ENCODE data around the gene CUZD1.
A peak's percentile ranks its signal among the peaks of the same experiment; 100 is the strongest.
"Not testable (repeated sequence)": the region's sequence is repeated elsewhere in the genome, so short reads cannot be mapped to it uniquely, and the experiment has no call there.

Gene CUZD1

DNA sequence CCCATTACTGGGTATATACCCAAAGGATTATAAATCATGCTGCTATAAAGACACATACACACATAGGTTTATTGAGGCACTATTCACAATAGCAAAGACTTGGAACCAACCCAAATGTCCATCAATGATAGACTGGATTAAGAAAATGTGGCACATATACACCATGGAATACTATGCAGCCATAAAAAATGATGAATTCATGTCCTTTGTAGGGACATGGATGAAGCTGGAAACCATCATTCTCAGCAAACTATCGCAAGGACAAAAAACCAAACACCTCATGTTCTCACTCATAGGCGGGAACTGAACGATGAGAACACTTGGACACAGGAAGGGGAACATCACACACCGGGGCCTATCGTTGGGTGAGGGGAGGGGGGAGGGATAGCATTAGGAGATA is 12.4 kb upstream of the CUZD1 start:
- in situ Hi-C loops (cut with MboI; ENCODE audit: low pct_unique_long_range_greater_than_20kb, low sequenced_read_pairs); DNase-seq: not testable (repeated sequence)

DNA sequence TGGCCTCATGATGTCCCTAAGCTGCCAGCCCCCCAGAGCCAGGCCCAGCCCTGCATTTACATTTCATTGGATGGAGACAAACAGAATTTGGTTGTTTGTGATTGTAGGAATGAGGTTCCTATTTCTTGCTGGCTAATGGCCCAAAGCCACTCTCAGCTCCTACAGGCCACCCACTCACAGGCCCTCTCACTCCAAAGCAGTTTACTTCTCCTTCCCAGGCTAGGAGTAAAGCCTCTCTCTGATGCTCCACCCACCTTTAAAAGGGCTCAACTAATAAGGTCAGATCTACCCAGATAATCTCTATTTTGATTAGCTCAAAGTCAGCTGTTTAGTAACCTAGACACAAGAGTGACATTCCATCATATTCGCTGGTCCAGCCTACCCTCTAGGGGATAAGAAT is 11.2 kb upstream of the CUZD1 start:
- DNase-seq = no peak
- in situ Hi-C loops (cut with MboI; ENCODE audit: low pct_unique_long_range_greater_than_20kb, low sequenced_read_pairs) = no loop called here

DNA sequence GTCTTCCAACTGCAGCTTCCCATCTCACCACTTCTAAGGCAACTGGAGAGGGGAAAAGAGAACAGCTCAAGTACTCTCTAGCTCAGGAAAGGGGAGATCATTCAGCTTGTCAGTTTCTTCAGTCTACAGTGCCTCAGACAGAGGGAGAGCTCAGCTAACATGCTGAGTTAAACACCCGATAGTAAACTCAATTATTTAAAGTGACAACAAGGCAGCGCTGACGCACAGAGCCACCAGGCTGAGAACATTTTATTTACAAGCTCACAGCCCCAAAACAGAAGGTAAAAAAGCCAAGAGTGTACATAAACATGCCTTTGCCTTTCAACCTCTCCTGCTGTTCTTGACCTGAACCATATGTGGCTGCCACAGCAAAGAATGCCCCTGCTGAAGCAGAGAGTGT is 10.1 kb upstream of the CUZD1 start:
- DNase-seq = no peak
- in situ Hi-C loops (cut with MboI; ENCODE audit: low pct_unique_long_range_greater_than_20kb, low sequenced_read_pairs) = no loop called here

DNA sequence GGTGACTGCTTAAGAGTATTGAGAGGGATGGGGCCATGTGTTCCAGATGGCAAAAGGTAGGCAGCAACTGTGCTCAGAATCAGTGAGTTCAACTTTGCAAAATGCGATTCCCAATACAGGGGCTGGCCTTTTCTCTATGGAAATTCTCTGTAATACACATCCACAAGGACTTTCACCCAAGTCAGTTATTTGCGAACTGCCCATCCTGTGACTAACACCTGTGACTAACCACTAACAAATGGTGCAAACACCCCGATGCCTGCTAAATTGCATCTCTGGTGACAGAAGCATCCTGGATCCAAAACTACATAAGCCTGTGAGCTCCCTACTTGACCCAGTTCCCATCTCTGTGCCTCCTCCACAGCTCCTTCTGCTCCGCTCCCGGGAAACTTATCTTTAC is 9.0 kb upstream of the CUZD1 start:
- DNase-seq = no peak
- in situ Hi-C loops (cut with MboI; ENCODE audit: low pct_unique_long_range_greater_than_20kb, low sequenced_read_pairs) = no loop called here

DNA sequence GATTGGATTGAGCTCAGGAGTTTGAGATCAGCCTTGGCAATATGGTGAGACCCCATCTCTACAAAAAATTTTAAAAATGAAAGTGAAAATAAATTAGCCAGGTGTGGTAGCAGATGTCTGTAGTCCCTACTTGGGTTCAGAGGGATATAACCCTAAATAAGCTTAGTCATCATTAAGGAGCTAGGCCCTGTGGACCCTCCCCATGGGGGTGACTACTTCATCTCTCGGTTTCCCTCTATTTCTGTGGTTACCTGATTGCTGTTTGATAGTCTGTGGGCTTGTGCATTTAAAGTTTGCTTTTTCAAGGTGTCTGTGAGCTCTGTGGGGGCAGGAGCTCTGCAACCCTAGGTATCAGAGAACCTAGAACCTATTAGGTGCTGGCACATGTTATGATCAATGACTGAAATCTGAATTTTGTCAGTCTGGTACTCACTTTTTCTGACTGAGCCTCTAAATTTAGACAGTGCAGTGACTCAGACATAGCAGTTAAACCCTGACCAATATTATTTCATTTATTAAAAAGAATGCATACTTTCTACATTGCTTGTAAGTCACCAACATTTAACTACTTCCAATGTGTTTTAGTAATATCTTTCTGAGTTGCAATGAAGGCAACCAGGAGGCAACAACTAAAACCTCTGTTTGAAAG is 8.1 kb upstream of the CUZD1 start:
- no peak for DNase-seq
- in situ Hi-C loops (cut with MboI; ENCODE audit: low pct_unique_long_range_greater_than_20kb, low sequenced_read_pairs) = no loop called here

DNA sequence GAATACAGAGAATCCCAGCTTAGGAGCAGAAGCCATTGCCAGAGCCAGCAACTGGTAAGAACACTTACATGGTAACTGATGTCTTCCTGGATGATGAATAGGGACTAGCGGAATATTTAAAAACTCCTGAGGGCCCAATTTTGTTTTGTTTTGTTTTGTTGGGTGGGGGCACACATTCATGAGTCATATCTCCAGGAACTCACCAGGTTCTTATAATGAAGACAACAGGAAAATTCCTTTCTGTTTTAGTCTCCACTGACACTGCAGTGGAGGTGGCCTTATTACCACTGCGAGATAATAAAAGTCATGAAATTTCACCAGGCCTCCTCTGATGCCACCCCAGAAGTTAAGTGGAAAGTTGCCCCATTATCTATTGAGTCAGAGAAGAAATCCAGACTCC is 6.6 kb upstream of the CUZD1 start:
- in situ Hi-C loops (cut with MboI; ENCODE audit: low pct_unique_long_range_greater_than_20kb, low sequenced_read_pairs) = no loop called here
- no peak for DNase-seq

DNA sequence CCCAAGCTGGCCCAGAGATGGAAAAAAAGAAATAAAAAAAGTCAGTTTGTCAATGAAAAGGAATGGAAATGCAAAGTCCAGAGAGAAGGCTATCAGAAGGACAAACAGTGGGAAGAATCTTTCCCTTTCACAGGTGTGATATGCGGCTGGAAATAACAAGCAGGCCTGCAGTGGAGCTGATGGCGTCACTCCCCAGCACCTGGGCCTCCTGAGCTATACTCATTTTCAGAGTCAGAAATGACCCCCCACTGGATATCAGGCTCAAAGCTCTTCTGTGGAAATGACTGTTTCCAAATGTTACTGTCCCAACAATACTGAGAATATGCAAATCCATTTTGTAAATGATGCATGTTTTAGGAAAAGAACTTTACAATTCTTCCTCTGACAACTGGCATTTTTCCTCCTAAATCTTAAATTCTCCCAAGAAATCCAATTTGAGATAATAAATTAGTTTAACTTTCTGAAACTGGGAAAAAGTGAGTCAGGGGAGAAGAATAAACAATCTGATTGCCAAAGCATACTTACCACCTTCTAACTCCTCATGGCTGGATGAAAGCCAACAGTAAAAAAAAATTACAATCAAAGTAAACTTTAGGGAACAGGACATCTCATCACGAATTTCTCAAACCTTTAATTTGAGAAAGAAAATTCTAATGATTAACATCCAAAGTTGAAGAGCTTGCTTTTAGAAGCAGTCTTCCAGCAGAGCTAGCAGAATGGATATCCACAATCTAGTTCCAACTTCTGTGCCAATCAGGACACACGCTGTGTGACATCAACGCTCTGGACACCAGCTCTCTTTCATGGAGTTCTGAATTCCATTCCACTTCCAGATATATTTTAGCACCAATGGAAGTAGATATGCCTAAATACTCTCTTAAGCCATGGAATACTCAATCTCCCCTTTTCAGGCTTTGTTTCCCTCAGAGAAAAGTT is 5.3 kb upstream of the CUZD1 start:
- in situ Hi-C loops (cut with MboI; ENCODE audit: low pct_unique_long_range_greater_than_20kb, low sequenced_read_pairs) = no loop called here
- DNase-seq = no peak

DNA sequence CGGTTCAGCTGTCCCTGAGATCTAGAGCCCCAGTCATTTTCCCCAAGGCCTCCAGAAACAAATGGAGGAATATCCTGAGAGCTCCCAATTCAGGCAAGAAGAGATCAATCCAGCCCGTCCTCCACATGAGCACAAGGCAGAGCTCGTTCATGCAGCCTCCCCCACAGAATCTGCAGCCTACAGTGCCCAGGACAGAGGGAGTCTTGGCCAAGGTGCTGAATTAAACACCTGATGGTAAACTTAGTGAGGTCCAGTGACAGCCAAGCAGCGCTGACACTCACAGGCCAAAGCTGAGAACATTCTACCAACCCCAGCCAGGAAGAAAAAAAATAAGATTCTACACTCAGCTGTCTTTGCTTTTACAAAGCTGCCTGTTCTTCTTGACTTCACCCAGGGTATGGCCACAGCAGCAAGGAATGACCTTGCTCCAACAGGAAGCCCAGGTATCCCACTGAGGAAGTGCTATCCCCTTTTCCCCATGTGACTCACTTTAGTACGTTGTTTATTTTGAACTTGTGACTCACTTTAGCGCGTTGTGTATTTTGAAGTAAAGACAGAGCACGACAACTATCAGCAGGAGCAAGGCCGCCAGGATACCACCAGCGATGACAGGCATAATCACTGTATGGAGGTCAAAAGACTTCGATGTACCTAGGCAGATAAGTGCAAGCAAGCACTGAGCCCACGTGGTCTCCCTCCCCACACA is 4.4 kb upstream of the CUZD1 start:
- in situ Hi-C loops (cut with MboI; ENCODE audit: low pct_unique_long_range_greater_than_20kb, low sequenced_read_pairs) = no loop called here
- no peak for DNase-seq

DNA sequence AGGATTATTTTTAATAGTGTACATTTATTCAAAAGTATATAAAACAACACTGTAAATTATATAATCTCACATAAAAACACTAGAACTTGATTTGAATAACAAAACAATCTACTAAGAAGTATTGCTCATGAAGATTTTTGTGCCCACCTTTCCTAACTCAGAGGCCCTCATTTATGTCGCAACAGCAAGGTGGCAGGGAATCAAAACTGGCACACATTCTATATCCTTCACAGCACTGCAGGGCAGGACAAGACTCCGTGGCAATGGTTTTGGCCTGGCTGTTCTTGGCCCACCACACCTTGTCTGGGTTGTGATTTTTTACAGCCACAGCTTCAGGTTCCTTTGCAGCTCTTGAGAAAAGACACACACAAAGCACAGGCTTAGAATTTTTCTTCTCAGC is 3.4 kb upstream of the CUZD1 start:
- in situ Hi-C loops (cut with MboI; ENCODE audit: low pct_unique_long_range_greater_than_20kb, low sequenced_read_pairs) = no loop called here
- DNase-seq = no peak

DNA sequence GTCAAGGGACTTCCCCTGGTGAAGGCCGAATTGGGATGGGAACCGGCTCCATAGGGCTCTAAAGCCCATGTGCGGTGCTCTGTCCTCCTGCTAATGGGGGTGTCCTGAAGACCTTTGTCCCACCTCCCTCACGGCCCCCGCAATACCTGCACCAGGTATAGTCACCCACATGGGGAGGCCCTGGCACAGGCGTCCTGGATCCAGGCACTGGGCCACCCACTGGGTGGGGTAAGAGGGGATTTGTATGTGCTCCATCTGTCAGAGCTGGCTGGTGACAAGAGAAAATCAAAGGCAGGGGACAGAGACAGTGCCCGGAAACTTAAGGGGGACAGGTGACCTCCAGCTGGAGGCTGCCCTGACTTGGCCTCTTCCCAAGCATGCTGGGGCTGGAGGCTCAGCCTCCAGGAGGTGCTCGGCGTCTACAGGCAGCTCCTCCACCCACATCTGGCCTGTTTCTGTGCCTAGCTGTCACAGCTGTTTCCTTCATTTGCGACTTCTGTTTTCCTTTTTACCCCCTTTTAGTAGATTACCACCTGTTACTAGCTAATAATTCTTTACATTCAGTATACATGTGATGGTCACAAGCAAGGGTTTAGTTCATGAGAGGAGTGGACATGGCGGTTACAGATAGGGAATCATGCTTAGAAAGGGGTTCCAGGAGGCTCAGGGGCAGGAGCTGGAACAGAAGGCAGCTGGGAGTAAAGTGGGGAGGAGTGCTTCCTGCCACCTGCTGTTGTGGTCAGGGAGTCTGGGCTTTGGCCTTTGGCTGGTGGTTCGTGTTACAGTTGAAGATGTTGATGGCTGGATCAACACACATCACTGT is 2.3 kb upstream of the CUZD1 start:
- in situ Hi-C loops (cut with MboI; ENCODE audit: low pct_unique_long_range_greater_than_20kb, low sequenced_read_pairs) = no loop called here

DNA sequence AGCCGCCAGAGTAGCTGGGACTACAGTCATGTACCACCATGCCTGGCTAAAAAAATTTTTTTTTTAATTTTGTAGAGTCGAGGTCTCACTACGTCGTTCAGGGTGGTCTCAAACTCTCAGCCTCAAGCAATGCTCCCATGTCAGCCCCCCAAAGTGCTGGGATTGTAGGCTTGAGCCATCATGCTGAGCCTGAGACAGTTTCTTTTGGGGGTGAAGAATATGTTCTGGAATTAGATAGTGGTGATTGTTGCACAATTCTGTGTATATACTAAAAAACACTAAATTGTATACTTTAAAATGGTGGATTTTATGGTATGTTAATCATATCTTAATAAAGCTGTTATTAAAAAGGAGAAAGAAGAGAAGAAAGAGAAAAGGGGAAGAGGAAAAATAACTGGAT is 1.5 kb downstream of the CUZD1 start:
- in situ Hi-C loops (cut with MboI; ENCODE audit: low pct_unique_long_range_greater_than_20kb, low sequenced_read_pairs) = no loop called here
- no peak for DNase-seq

More for the DNA sequence above, 2.3 kb upstream of the CUZD1 start:
- peak; percentile 72 for DNase-seq

DNA sequence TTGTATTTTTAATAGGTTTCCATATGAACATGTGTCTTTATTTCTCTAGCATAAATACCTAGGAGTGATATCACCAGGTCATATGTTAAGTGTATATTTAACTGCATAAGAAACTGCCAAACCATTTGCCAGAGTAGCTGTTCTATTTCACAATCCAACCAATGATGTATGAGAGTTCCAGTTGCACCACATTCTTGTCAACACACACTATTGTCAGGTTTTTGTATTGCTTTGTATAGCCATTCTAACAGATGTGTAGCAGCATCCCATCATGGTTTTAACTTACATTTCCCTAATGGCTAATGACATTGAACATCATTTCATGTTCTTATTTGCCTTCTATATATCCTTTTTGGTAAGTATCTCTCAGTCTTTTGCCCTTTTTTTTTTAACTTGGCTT is 4.1 kb downstream of the CUZD1 start:
- in situ Hi-C loops (cut with MboI; ENCODE audit: low pct_unique_long_range_greater_than_20kb, low sequenced_read_pairs) = no loop called here
- no peak for DNase-seq

DNA sequence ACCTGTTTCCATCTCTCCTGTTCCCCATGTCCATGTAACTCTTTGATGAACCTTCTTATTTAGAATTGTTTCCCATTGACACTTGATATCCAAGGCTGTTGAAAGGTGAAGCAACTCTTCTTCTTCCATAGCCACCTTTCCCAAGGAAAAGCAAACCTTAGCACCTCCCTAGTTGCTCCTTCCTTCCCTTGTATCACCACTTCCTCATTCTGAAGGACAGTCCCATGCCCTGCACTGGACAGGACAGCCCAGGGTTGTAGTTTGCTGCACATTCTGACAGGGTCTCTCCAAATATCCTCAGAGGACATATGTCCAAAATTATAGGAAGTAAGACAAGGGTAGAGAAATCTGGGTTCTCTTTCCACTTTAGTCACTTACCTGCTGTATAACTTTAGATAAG is 6.2 kb downstream of the CUZD1 start:
- no peak for DNase-seq
- in situ Hi-C loops (cut with MboI; ENCODE audit: low pct_unique_long_range_greater_than_20kb, low sequenced_read_pairs) = no loop called here

DNA sequence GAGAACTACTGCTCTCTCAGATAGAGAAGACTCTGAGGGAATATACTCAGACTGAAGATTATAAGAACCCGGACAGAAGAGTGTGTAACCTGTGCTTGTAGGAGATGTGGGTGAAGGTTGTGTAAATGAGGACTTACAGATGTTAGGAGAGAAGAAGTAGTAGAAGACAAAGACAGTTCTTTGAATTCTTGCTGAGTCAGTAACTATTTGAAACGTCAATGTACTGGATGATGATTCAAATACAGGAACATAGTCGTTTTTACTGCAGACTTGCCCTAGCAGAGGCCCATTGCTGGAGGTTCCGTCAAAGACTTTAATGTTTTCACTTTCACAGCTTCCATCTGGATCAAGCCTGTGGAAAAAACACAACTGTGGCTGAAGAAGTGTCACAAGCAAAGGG is 6.8 kb downstream of the CUZD1 start:
- in situ Hi-C loops (cut with MboI; ENCODE audit: low pct_unique_long_range_greater_than_20kb, low sequenced_read_pairs) = no loop called here
- DNase-seq = no peak

DNA sequence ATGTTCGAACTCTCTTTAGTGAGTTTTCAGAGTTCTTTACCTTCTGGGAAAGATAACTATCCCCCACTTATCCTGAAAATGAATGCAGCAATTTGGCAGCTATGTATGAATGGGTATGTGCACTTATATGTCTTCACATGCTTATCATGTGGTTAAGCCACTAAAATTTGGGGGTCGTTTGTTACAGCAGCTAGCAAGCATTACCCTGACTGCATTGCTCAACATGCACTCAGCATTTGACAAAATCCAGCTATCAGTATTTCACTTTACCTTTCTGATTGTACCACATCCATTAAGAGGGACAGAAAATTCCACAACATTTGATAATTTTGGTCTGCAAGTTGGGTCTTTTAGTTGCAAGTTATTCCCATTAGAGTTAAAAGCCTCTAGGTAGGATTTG is 9.7 kb downstream of the CUZD1 start:
- in situ Hi-C loops (cut with MboI; ENCODE audit: low pct_unique_long_range_greater_than_20kb, low sequenced_read_pairs) = no loop called here
- no peak for DNase-seq

DNA sequence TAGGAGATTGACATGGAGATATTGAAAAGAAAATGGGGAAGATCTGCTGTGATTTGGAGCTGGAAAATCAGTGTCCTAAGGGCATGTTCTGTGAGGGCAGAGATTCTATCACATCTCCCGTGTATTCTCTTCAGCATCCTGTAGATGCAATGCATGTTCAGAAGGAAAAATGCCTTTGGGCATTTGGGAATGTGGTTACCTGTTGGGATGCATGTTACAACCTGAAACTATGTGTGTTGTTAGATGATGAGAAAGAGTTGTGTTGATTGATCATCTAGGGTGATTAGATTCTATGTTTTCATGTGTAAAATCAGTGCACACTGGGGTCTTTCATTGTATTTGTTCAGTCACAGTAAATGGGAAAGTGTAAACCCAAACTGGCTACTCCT is 14.7 kb downstream of the CUZD1 start:
- DNase-seq = no peak
- in situ Hi-C loops (cut with MboI; ENCODE audit: low pct_unique_long_range_greater_than_20kb, low sequenced_read_pairs) = no loop called here

DNA sequence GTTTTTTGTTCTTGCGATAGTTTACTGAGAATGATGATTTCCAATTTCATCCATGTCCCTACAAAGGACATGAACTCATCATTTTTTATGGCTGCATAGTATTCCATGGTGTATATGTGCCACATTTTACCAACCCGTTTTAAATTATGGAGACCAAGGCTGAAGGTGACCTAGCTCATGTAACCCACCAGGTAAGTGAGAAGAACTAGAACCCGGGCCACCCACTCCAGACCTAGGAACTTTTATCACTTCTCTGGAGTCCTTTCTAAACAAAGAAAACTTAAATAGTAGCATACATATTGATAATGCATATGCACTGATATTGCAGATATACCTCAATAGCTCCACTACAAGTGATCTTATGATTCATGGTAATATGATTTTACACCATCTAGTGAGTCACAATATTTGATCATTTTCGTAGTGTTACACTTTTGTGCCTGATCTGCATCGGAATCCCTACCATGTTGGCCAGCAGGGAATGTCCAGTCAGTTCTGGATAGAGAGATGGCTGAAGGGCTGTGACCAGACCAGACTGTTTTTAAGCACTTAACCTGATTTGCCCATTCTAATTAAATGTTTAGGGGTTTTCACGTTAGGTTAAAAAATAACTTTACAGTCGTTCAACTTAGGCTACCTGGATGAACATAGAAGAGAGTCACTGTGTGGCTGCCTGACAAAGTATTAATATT is 15.2 kb downstream of the CUZD1 start:
- in situ Hi-C loops (cut with MboI; ENCODE audit: low pct_unique_long_range_greater_than_20kb, low sequenced_read_pairs) = no loop called here
- no peak for DNase-seq

DNA sequence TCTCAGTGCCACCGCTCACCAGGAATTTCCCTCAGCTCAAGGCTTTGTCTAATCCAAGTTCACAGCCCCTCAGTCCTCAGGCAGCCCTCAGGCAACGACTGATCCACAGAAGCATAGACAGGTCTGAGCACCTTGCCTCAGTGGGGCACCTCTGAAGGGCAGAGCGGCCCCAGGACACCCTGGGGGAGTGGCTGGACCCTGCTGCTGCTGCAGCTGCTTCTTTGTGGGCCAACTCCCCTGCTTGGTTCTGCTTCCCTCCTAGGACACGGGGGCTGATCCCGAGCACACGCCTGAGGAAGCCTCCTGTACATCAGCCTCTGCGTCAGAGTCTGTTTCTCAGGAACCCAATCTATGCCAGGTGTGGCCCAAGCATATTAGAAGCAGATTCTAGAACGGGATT is 16.2 kb downstream of the CUZD1 start:
- in situ Hi-C loops (cut with MboI; ENCODE audit: low pct_unique_long_range_greater_than_20kb, low sequenced_read_pairs) = no loop called here
- DNase-seq = no peak

DNA sequence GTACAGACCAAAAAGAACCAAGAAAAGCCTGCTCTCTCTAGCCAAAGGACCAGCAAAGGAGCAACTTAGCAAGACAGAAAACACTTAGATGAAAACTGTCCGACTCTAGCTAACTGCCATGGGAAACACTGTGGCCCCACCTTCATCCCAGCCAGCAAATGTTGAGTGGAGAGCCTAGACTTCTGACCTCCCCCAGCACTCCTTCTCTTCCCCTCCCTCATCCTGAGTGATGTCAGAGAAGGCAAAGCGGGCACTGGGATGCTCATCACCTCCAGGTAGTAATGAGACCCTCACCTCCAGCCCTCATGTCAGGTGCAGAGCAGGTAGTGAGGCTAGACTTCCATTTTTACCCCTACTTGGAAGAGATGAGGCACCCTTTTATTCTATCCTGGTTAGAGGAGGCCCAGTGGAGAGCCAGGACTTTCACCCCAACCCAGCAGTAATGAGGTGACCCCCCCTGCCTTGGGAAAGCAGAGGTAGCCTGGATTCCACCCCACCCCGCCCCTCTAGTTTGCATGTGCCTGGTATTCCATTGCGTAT is 16.9 kb downstream of the CUZD1 start:
- in situ Hi-C loops (cut with MboI; ENCODE audit: low pct_unique_long_range_greater_than_20kb, low sequenced_read_pairs) = no loop called here
- DNase-seq = no peak
